K562 (cell line): Measurements from ENCODE around the gene C10orf90. TPM values are rescaled to one million over a fixed set of nuclear protein-coding genes. Genes with fewer than 3 reads are reported as not detected.

ENCODE experiments used
- ATAC-seq: fragments of 200-7000 bp; cut with Tn5 transposase; 3 replicates; pipeline ENCODE4 v1.9.1; 2020; ENCODE audit warnings: moderate library complexity
- BruUV-seq: library from RNA; stranded (reverse); fragments of 400-500 nt; replicated peaks from 2 replicates; lab custom pipeline; 2021; lab: Mats Ljungman, UMichigan
- CTCF ChIA-PET: fragments of 300-600 bp; formaldehyde crosslinking; extraction: SDS; loops from one replicate; lab custom pipeline; 2021; ENCODE audit warnings: low intra/inter-chr PET ratio; lab: Yijun Ruan, JAX
- POLR2A ChIA-PET: fragments of 300-600, 350-650 bp; sonication (Branson Sonifier 250); formaldehyde crosslinking; extraction: SDS; loops from one replicate; lab custom pipeline; 2021; ENCODE audit warnings: antibody characterized with exemption, inconsistent platforms; lab: Yijun Ruan, JAX
- DNase-seq, 4 experiments: peaks; one replicate each; pipeline versions ENCODE4 v3.0.0 to v3.0.0-alpha.2; 2011 to 2018; ENCODE audit warnings: low spot score in 3 of 4, mixed read lengths in 3 of 4; ENCODE audit errors: extremely low read depth in 1 of 4
- FAIRE-seq: peaks from 2 replicates; lab custom pipeline; 2011; peaks lifted over from hg19 to GRCh38; lab: Jason Lieb, UNC
- H2AFZ ChIP-seq: 2 replicates; pipeline ENCODE4 v1.6.0; 2011; ENCODE audit warnings: low read depth, low read length, control low read depth, inconsistent platforms
- H3K27ac ChIP-seq: fragments of 200-600 bp; 3 replicates; pipeline ENCODE4 v1.8.0; 2011; ENCODE audit warnings: low read depth, mild to moderate bottlenecking, control low read depth, inconsistent platforms, low read length, moderate library complexity, mixed read lengths; ENCODE audit errors: extremely low read depth
- H3K27me3 ChIP-seq, 2 experiments: fragments of 300-600 bp in 1 of 2; 2 replicates in 1 of 2; 3 replicates in 1 of 2; pipeline versions ENCODE4 v1.6.0 to v1.8.0; 2011; ENCODE audit warnings: inconsistent platforms in 2 of 2, low read length in 2 of 2, mild to moderate bottlenecking in 1 of 2, mixed read lengths in 1 of 2, moderate library complexity in 1 of 2; ENCODE audit not compliant: control insufficient read depth in 2 of 2, insufficient read depth in 2 of 2
- H3K36me3 ChIP-seq: fragments of 300-600 bp; 3 replicates; pipeline ENCODE4 v1.8.0; 2011; ENCODE audit warnings: mild to moderate bottlenecking, low read length, inconsistent platforms; ENCODE audit not compliant: control insufficient read depth, insufficient read depth
- H3K4me1 ChIP-seq, 2 experiments: fragments of 200-600 bp in 1 of 2; replicated peaks in 1 of 2; 2 replicates in 1 of 2; 3 replicates in 1 of 2; pipeline versions ENCODE4 v1.5.1 to v1.8.0; 2011; ENCODE audit warnings: inconsistent platforms in 2 of 2, low read length in 2 of 2, mild to moderate bottlenecking in 1 of 2, mixed read lengths in 1 of 2, moderate library complexity in 1 of 2; ENCODE audit not compliant: control insufficient read depth in 2 of 2, insufficient read depth in 2 of 2
- H3K4me2 ChIP-seq: 2 replicates; pipeline ENCODE4 v1.6.1; 2011; ENCODE audit warnings: low read length, control low read depth, inconsistent platforms, mixed read lengths; ENCODE audit not compliant: insufficient read depth
- H3K4me3 ChIP-seq: fragments of 200-600 bp; sonication (generic), shearing (Covaris generic); 2 replicates; pipeline ENCODE4 v1.5.1; 2016; ENCODE audit warnings: control low read depth, inconsistent platforms
- H3K79me2 ChIP-seq: fragments of 200-600 bp; 3 replicates; pipeline ENCODE4 v1.8.0; 2011; ENCODE audit warnings: low read length, inconsistent platforms; ENCODE audit not compliant: control insufficient read depth, insufficient read depth
- H3K9ac ChIP-seq, 2 experiments: 2 replicates each; pipeline versions ENCODE4 v1.6.0 to v1.6.1; 2011; ENCODE audit warnings: low read depth in 2 of 2, low read length in 2 of 2, control low read depth in 1 of 2, inconsistent platforms in 1 of 2, mild to moderate bottlenecking in 1 of 2, mixed read lengths in 1 of 2; ENCODE audit not compliant: insufficient read depth in 1 of 2
- H3K9me1 ChIP-seq: one replicate; pipeline ENCODE4 v1.6.0; 2011; ENCODE audit warnings: inconsistent platforms, mild to moderate bottlenecking, low read length, moderate library complexity; ENCODE audit not compliant: control insufficient read depth, insufficient read depth
- H3K9me3 ChIP-seq: replicated peaks from 2 replicates; pipeline ENCODE4 v1.5.1; 2011; ENCODE audit warnings: low read depth, low read length, inconsistent platforms; ENCODE audit not compliant: control insufficient read depth, insufficient read depth
- H4K20me1 ChIP-seq: replicated peaks from 2 replicates; pipeline ENCODE4 v1.6.1; 2011; ENCODE audit warnings: low read length, inconsistent platforms, mixed read lengths; ENCODE audit not compliant: control insufficient read depth, insufficient read depth
- BCL6 ChIP-seq: fragments of 250-450 bp; sonication (Bioruptor Pico); IDR thresholded peaks from 2 replicates; pipeline ENCODE4 v1.4.0; 2020
- BRD9 ChIP-seq: fragments of 450-650 bp; IDR thresholded peaks from 2 replicates; pipeline ENCODE4 v1.6.1; 2018; ENCODE audit warnings: low read depth; ENCODE audit not compliant: partially characterized antibody
- CHD2 ChIP-seq: IDR thresholded peaks from 2 replicates; pipeline ENCODE4 v1.6.1; 2011; ENCODE audit warnings: low read depth, low read length
- KLF6 ChIP-seq: fragments of 250-450 bp; sonication (Bioruptor Pico); IDR thresholded peaks from 2 replicates; pipeline ENCODE4 v1.4.0; 2020; ENCODE audit warnings: mild to moderate bottlenecking, moderate library complexity, borderline replicate concordance
- MECOM ChIP-seq: fragments of 250-450 bp; sonication (Bioruptor Pico); IDR thresholded peaks from 2 replicates; pipeline ENCODE4 v1.8.0; 2022; ENCODE audit warnings: inconsistent platforms
- RBBP5 ChIP-seq: fragments of 200-600 bp; sonication (generic); IDR thresholded peaks from 2 replicates; pipeline ENCODE4 v1.6.1; 2012; ENCODE audit warnings: borderline replicate concordance, mild to moderate bottlenecking, low read length, control low read depth, inconsistent platforms; ENCODE audit not compliant: insufficient read depth, poor library complexity, severe bottlenecking
- TBL1XR1 ChIP-seq, 2 experiments: IDR thresholded peaks; 2 replicates each; pipeline ENCODE4 v1.6.1; 2012; ENCODE audit warnings: improper control_type of control experiment in 2 of 2, low read length in 2 of 2, mild to moderate bottlenecking in 1 of 2
- ZNF699 ChIP-seq: fragments of 250-450 bp; sonication (Bioruptor Pico); IDR thresholded peaks from 2 replicates; pipeline ENCODE4 v1.8.0; 2021; ENCODE audit warnings: mild to moderate bottlenecking, moderate library complexity; ENCODE audit not compliant: insufficient replicate concordance
- WGBS: fragments of 100-300 bp; shearing (Covaris generic); methylation state at CpG from one replicate; pipeline ENCODE4 v1.1.6; 2016; ENCODE audit warnings: low coverage, mixed read lengths; ENCODE audit not compliant: insufficient coverage; ENCODE audit errors: missing lambda C conversion rate; 5-methylcytosine and 5-hydroxymethylcytosine counted together
- in situ Hi-C: fragments of 300-500 bp; cut with MboI; formaldehyde crosslinking; loops from 4 replicates; pipeline ENCODE4 v1.15.0; 2018; ENCODE audit warnings: inconsistent platforms, mixed read lengths
- intact Hi-C: fragments of 100-400 bp; cut with micrococcal nuclease; formaldehyde crosslinking; loops from 2 replicates; pipeline ENCODE4 v1.14.2; 2022
- polyA plus RNA-seq, 8 experiments: library from polyadenylated mRNA; depleted of rRNA in 4 of 8; stranded (reverse) in 5 of 8; unstranded in 3 of 8; fragments of >200 nt; fragmentation: Nextera tagmentation in 2 of 8; fragmentation: Illumina TruSeq in 1 of 8; extraction: Ambion mirVana in 2 of 8; extraction: Trizol in 1 of 8; gene quantifications; 2 replicates each; pipeline versions ENCODE4 v1.2.1 to v1.2.3, GENCODE V29; 2011 to 2014; ENCODE audit warnings: inconsistent platforms in 1 of 8, missing spikeins in 1 of 8
- total RNA-seq, 7 experiments: library from RNA; depleted of rRNA in 6 of 7; stranded (reverse); fragments of >200 nt in 6 of 7; fragmentation: Illumina TruSeq in 2 of 7; extraction: Trizol in 2 of 7; gene quantifications; 2 replicates each; pipeline versions ENCODE4 v1.2.1 to v1.2.3, GENCODE V29; 2011 to 2021; ENCODE audit warnings: low replicate concordance in 1 of 7
- TF ChIP-seq, protein P1 (sequence below): fragments of 250-450 bp; sonication (Bioruptor Pico); IDR thresholded peaks from 2 replicates; pipeline ENCODE4 v1.9.0; 2021; ENCODE audit warnings: mild to moderate bottlenecking, inconsistent platforms
- TF ChIP-seq, protein P2 (sequence below): sonication (generic); formaldehyde crosslinking; IDR thresholded peaks from 2 replicates; pipeline ENCODE4 v1.8.1; 2023; ENCODE audit warnings: mild to moderate bottlenecking, missing genetic modification reagents
- TF ChIP-seq, protein P3 (sequence below): sonication (generic); formaldehyde crosslinking; IDR thresholded peaks from 2 replicates; pipeline ENCODE4 v1.9.0; 2022; ENCODE audit warnings: mild to moderate bottlenecking, missing genetic modification reagents

Gene C10orf90
- total and polyA plus RNA-seq, 9 of the 15 experiments (the other 6 are each of a cell fraction or from before 2014, with no cell fraction given): not detected

DNA sequence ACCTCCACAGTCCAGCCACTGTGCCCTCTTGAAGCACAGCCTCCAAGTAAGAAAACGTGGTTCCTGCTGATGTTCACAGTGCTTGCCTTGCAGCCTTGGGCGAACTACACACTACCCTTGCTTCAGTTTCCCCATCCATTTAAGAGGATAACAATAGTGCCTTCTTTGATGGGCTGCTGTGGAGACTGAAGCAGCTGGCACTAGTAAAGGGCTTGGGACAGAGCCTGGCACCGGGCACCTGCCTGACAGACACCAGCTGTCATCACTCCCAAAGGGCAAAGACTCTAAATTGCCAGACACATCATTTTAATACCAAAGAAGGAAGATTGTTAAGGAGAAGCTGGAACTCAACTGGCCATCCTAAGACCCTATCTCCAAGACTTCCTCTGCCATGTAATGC lies 3.1 kb upstream of the C10orf90 start:
- TF ChIP-seq ZNF699 (CRISPR knock-in tag) (no peak), MECOM (CRISPR knock-in tag) (no peak), CHD2 (no peak), BRD9 (no peak), TBL1XR1 (IDR thresholded peaks at IDR 0.05; ENCODE audit: low read length in 2 of 2) (no peak), KLF6 (CRISPR knock-in tag) (no peak), RBBP5 (no peak), BCL6 (CRISPR knock-in tag) (no peak)
- TF ChIP-seq, protein P1, sequence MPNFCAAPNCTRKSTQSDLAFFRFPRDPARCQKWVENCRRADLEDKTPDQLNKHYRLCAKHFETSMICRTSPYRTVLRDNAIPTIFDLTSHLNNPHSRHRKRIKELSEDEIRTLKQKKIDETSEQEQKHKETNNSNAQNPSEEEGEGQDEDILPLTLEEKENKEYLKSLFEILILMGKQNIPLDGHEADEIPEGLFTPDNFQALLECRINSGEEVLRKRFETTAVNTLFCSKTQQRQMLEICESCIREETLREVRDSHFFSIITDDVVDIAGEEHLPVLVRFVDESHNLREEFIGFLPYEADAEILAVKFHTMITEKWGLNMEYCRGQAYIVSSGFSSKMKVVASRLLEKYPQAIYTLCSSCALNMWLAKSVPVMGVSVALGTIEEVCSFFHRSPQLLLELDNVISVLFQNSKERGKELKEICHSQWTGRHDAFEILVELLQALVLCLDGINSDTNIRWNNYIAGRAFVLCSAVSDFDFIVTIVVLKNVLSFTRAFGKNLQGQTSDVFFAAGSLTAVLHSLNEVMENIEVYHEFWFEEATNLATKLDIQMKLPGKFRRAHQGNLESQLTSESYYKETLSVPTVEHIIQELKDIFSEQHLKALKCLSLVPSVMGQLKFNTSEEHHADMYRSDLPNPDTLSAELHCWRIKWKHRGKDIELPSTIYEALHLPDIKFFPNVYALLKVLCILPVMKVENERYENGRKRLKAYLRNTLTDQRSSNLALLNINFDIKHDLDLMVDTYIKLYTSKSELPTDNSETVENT (CRISPR knock-in tag): no peak
- TF ChIP-seq, protein P2, sequence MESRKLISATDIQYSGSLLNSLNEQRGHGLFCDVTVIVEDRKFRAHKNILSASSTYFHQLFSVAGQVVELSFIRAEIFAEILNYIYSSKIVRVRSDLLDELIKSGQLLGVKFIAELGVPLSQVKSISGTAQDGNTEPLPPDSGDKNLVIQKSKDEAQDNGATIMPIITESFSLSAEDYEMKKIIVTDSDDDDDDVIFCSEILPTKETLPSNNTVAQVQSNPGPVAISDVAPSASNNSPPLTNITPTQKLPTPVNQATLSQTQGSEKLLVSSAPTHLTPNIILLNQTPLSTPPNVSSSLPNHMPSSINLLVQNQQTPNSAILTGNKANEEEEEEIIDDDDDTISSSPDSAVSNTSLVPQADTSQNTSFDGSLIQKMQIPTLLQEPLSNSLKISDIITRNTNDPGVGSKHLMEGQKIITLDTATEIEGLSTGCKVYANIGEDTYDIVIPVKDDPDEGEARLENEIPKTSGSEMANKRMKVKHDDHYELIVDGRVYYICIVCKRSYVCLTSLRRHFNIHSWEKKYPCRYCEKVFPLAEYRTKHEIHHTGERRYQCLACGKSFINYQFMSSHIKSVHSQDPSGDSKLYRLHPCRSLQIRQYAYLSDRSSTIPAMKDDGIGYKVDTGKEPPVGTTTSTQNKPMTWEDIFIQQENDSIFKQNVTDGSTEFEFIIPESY: no peak
- TF ChIP-seq, protein P3, sequence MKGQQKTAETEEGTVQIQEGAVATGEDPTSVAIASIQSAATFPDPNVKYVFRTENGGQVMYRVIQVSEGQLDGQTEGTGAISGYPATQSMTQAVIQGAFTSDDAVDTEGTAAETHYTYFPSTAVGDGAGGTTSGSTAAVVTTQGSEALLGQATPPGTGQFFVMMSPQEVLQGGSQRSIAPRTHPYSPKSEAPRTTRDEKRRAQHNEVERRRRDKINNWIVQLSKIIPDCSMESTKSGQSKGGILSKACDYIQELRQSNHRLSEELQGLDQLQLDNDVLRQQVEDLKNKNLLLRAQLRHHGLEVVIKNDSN (CRISPR knock-in tag): no peak
- ChIA-PET CTCF (no interaction called here), POLR2A (no interaction called here)
- Histone ChIP-seq H3K4me1 (no peaks in the 10 kb centered on the region), H3K4me2 (no peak overlapping the region), H3K27me3 (no peaks in the 10 kb centered on the region), H3K9me3 (no peaks in the 10 kb centered on the region), H3K27ac (no peak overlapping the region), H3K4me3 (no peak overlapping the region), H3K9ac (no peak overlapping the region), H3K79me2 (no peaks in the 10 kb centered on the region), H4K20me1 (no peaks in the 10 kb centered on the region), H3K9me1 (no peaks in the 10 kb centered on the region), H3K36me3 (no peaks in the 10 kb centered on the region), H2AFZ (no peak overlapping the region)
- DNase-seq: no peak
- 0% methylated on average over 1 of the region's 3 CpGs for WGBS
- no TSS peak for BruUV-seq
- no peak for FAIRE-seq
- no peak for ATAC-seq
- in situ Hi-C loops: no loop called here
- intact Hi-C loops: no loop called here
